GM19324 (cell line): ENCODE results near the gene MIS12.

Source experiments
- ATAC-seq: cut with Tn5 transposase; IDR thresholded peaks from one replicate; pipeline ENCODE4 v1.9.1; 2021; ENCODE audit warnings: mild to moderate bottlenecking, moderate library complexity; ENCODE audit not compliant: unreplicated experiment, low FRiP score

MIS12 gene

GRCh38 chr17:5499476-5500231 is 13.3 kb downstream of the MIS12 start:
- no peak for ATAC-seq

GRCh38 chr17:5500247-5500588 is 13.9 kb downstream of the MIS12 start:
- ATAC-seq, result no peak

GRCh38 chr17:5500589-5501391 is 14.4 kb downstream of the MIS12 start:
- ATAC-seq, result no peak

- no peak for ATAC-seq
Measured at GRCh38 chr17:5501685-5502084, 15.3 kb downstream of the MIS12 start.

GRCh38 chr17:5502552-5502951 is 16.2 kb downstream of the MIS12 start:
- no peak for ATAC-seq

GRCh38 chr17:5506307-5506706 is 19.9 kb downstream of the MIS12 start:
- ATAC-seq, result no peak

- no peak for ATAC-seq
Measured at GRCh38 chr17:5508810-5509209, 22.4 kb downstream of the MIS12 start.

GRCh38 chr17:5509482-5509881 is 23.1 kb downstream of the MIS12 start:
- ATAC-seq, result no peak

GRCh38 chr17:5510771-5511170 is 24.4 kb downstream of the MIS12 start:
- ATAC-seq, result no peak

GRCh38 chr17:5511401-5512225 is 25.2 kb downstream of the MIS12 start:
- no peak for ATAC-seq

GRCh38 chr17:5513628-5514027 is 27.3 kb downstream of the MIS12 start:
- no peak for ATAC-seq

- ATAC-seq, result no peak
Measured at GRCh38 chr17:5514976-5515375, 28.6 kb downstream of the MIS12 start.

- no peak for ATAC-seq
Measured at GRCh38 chr17:5516060-5516792, 29.9 kb downstream of the MIS12 start.

- no peak for ATAC-seq
Measured at GRCh38 chr17:5522476-5522875, 36.1 kb downstream of the MIS12 start.

GRCh38 chr17:5523249-5523648 is 36.9 kb downstream of the MIS12 start:
- no peak for ATAC-seq

- no peak for ATAC-seq
Measured at GRCh38 chr17:5526821-5527598, 40.6 kb downstream of the MIS12 start.

- no peak for ATAC-seq
Measured at GRCh38 chr17:5527601-5528250, 41.4 kb downstream of the MIS12 start.

GRCh38 chr17:5530265-5531084 is 44.1 kb downstream of the MIS12 start:
- ATAC-seq, result no peak

- no peak for ATAC-seq
Measured at GRCh38 chr17:5531085-5531418, 44.7 kb downstream of the MIS12 start.
